Measurements from ENCODE around the gene DCTN2.
"Not testable (repeated sequence)": the region's sequence is repeated elsewhere in the genome, so short reads cannot be mapped to it uniquely, and the experiment has no call there.

Gene DCTN2

DNA sequence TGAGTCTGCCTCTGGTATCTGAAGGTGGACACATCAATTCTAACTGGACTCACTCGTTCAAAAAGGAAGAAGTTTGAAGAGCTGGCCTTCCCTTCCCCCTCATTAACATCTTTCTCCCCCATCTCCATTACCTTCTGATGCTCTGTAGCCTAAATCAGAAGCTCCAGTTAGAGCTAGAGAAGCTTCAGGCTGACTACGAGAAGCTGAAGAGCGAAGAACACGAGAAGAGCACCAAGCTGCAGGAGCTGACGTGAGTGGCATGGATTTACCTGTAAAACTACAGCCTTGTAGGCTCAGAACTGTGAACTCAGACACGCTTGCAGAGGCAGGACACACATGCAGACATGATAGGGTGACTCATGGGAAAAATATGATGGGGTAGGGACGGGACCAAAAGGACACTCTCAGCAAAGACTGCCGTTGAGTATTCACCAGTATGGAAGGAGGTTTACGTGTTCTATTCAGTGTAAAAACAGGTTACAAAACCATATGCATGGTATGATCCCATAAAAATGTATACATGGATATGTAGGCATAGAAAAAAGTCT lies 29.7 kb upstream of the DCTN2 start:
- no peak for DNase-seq

DNA sequence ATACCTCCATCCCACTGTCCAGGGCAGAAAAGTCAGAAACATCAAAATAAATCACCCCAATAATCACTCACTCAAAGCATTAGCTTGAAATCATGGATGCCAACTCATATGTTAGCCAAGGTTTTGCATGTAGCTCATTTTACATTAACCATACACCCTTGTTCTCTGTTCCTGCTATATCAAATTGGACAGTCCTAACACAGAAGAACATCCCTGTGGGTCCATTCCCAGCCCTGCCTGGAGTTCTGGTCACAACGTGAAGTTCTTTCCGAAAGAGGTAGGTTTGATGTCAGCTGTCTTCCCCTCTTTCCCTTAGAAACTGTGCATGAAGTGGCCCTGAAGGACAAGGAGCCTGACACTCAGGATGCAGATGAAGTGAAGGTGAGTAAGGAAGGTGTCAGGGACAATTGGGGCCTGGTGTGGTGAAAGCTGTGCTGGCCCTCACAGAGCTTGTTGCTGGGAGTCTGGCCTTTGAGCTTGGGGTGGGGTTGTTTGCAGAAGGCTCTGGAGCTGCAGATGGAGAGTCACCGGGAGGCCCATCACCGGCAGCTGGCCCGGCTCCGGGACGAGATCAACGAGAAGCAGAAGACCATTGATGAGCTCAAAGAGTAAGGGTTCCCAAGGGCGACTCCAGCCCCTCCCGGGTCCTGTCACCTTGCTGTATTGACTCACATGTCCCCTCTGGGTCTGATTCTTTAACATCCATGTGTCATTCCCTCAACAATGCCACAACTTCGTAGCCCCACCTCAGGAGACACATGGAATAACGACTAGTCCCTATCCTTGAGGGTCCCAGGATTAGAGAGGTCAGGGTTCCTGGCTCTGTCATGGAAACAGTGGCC lies 29.0 kb upstream of the DCTN2 start:
- DNase-seq: no peak

DNA sequence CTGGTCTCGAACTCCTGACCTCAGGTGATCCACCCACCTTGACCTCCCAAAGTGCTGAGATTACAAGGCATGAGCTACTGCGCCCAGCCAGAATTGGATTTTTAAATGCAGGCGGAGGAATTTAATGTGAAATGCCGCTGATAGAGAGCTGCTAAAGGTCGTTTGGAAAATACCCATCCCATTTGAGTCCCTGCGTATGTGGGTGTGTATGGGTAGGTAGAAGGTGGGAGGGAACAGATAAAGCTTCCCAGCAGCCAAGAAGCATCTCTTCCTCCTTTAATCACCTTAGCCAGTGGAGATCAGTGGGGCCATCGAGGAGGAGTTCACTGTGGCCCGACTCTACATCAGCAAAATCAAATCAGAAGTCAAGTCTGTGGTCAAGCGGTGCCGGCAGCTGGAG lies 27.8 kb upstream of the DCTN2 start:
- DNase-seq: no peak

DNA sequence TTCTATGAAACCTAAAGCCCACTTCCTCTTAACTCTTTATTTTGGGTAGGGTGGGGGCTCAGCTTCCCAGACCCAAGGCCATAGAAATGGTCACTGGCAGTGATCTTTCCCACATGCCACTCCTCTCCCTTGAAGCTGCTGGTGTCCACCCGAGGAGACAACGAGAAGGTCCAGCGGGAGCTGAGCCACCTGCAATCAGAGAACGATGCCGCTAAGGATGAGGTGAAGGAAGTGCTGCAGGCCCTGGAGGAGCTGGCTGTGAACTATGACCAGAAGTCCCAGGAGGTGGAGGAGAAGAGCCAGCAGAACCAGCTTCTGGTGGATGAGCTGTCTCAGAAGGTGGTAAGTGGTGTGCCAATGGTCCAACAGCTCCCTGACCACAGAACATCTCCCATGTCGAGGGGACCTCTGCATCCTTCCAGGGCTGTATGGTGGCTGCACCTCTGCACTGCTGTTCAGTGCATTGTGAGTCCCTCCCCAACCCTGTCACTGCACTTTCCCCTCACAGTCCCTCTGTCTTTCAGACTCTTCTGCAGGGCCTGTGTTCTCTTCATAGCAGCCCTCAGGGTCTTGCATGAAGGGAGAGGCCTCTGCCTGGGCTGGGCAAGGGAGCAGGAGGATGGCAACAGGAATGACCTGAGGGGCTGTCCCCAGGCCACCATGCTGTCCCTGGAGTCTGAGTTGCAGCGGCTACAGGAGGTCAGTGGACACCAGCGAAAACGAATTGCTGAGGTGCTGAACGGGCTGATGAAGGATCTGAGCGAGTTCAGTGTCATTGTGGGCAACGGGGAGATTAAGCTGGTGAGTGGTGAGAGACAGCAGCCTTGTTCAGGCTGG lies 25.2 kb upstream of the DCTN2 start:
- no peak for DNase-seq

DNA sequence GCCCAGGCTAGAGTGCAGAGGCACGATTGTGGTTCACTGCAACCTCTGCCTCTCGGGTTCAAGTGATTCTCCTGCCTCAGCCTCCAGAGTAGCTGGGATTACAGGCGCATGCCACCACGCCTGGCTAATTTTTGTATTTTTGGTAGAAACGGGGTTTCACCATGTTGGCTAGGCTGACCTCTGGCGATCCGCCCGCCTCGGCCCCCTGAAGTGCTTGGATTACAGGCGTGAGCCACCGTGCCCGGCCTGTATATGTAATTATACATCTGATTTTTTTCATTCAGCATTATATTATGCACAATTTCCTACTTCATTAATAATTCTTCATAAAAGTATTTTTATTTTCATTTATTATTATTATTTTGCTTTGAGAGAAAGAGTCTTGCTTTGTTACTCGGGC lies 23.4 kb upstream of the DCTN2 start:
- not testable (repeated sequence) for DNase-seq

DNA sequence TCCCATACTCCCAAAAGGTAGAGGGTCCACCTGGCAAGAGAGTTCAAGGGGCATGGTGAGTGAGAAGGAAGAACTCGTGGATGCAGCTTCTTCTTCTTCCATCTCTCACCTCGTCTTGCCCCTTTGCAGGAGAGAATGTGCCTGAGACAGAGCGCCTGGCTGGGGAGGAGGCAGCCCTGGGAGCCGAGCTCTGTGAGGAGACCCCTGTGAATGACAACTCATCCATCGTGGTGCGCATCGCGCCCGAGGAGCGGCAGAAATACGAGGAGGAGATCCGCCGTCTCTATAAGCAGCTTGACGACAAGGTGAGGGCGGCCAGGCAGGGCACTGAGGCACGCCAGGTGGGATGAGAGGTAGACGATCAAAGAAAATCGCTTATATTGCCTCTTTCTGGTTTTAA lies 22.9 kb upstream of the DCTN2 start:
- no peak for DNase-seq

DNA sequence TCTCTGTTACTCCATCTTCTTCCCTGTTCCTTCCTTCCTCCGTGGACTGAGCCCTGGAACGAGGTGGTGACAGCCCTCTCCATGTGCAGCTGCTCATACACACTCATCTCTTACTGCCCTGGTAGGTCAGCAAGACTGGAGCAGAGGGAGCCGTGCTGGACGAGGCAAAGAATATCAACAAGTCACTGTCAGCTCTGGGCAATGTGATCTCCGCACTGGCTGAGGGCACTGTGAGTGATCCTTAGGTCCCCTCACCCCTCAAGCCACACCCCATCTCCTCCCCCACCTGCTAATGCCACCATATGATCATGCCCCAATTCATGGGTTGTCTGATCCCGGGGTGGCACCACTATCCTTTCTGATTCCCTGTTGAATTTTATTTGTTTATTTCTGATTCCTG lies 21.8 kb upstream of the DCTN2 start:
- DNase-seq: no peak

DNA sequence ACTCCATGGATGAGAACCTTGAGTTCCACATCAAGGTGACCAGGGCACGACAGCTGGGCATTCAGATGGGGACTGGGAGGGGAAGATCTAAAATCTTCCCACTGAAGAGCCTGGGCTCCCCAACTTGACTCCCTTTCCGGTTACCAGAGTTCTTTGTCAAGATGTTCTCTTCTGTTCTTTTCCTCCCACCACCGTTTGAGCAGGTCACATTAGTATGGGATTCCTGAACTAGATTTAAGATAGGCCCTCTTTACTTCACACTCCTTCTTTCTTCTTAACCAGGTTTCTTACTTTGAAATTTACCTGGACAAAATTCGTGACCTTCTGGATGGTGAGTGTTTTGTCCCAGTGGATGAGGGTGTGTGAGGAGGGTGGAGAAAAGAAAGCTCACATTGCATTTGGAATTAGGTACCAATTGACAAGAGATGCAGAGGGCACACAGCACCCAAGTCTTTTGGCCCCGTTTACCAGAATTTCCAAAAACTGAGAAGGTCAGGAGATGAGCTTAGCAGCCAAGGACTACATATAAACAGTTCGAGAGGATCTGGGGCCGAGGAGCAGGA lies 17.3 kb upstream of the DCTN2 start:
- no peak for DNase-seq

DNA sequence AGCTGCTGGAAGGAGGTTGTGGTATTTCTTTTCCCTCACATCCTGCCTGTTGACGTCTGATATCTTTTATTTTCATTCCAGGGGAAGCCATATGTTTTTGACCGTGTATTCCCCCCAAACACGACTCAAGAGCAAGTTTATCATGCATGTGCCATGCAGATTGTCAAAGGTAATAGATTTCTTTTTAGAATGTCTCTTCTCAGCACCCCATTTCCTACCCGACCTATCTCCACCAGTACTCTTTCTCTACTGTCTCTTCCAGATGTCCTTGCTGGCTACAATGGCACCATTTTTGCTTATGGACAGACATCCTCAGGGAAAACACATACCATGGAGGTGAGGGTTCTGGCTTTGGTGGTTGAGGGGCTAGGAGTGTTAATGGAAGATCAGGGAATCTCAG lies 16.4 kb upstream of the DCTN2 start:
- no peak for DNase-seq

DNA sequence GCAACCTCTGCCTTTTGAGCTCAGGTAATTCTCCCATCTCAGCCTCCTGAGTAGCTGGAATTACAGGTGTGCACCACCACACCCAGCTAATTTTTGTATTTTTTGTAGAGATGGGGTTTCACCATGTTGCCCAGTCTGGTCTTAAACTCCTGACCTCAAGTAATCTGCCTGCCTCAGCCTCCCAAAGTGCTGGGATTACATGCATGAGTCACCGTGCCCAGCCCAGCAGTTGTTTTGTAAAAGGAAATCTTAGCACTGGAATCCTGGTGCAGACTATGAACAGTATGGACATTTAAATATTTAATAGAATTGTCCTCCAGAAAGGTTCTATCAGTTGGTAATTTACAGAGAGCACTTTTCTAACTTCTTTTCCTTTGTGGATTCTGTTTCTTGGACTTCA lies 14.1 kb upstream of the DCTN2 start:
- DNase-seq: not testable (repeated sequence)

DNA sequence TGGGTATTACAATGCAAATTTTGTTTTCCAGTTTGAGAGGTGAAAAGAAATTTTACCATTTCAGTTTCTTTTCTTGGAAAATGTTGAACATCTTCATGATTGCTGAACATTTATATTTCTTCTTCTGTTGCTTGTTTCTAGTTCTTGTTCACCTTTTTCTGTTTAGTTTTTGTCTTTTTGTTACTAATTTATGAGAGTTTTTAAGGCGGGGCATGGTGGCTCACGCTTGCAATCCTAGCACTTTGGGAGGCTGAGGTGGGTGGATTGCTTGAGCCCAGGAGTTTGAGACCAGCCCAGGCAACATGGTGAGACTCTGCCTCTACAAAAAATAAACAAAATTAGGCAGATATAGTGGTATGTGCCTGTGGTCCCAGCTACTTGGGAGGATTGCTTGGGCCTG lies 13.5 kb upstream of the DCTN2 start:
- no peak for DNase-seq

DNA sequence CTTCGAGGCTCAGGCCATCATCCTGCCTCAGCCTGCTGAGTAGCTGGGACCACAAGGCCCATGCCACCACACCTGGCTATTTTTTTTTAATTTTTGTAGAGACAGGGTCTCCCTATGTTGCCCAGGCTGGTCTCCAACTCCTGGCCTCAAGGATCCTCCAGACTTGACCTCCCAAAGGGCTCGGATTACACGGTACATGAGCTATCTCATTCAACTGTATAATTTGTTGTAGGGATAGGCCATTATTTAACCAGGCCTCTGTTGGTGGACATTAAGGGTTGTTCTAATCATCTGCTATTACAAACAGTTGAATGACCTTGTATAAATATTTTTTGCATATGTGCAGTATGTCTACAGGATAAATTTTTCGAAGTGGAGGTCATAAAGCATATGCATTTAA lies 11.9 kb upstream of the DCTN2 start:
- DNase-seq: no peak

DNA sequence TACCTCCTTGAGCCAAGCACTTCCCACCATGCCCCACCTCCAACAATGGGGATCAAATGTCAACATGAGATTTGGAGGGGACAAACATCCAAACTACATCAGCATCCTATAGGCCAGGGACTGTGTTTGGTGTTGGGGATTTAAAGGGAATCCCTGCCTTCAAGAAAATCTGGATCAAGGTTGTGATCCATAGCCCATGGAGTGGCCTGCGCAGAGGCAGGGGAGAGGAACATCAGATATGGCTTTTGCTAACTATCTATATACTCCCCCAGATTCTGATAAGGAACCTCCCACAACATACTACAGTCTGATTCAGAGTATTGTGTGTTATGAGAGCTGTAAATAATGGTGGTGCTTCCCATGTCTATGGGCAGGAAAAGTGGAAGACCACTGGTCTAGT lies 7.9 kb upstream of the DCTN2 start:
- no peak for DNase-seq

DNA sequence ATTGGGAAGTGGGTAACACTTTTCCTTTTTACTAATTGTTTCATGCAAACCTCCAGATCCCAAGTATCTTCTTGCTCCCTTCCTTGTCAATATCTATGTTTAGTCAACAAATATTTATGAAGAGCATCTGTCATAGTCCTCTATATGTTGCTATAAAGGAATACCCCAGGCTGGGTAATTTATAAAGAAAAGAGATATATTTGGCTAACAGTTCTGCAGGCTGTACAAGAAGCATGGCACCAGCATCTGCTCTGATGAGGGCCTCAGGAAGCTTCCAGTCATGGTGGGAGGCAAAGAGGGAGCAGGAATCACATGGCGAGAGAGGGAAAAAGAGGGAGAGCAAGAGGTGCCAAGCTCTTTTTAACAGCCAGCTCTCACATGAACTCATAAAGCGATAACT lies 7.5 kb upstream of the DCTN2 start:
- DNase-seq: no peak

DNA sequence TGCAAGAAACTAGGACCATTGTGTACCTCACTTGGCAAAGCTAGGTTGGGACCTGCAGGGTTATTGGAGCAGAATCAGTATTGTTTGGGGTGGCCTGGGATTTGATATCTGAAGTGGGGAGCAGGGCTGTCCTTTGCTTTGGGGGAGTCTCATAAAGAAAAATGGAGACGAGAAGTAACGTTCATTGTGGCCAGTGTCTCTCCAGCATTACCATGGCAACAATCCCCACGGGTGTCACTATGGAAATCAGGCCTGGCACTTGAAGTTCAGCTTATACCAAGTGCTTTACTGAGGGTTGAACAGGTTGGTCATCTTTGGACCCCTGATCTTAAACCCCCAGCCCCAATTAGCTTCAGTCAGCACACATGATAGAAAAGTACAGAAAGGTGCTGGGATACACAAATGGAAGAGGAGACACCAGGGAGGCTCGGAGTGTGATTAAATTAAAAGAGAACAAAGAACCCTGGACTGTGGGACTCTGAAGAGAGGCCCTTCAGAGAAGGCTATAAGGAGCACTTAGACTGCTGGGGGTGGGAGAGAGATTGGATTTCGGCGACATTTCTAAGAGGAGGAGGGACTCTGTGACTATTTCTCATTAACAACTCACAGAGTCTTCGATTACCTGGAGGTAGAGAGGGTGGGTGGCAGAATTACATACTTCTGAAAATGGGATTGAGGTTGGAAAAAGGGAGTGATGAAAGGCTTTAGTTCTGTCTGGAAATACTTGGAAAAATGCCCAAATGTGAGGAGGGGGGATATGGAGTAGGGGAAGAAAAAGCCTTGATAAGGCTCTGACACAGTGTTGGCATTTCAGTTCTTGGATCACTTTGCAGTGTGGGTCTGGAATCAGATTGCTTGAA lies 6.6 kb upstream of the DCTN2 start:
- no peak for DNase-seq

DNA sequence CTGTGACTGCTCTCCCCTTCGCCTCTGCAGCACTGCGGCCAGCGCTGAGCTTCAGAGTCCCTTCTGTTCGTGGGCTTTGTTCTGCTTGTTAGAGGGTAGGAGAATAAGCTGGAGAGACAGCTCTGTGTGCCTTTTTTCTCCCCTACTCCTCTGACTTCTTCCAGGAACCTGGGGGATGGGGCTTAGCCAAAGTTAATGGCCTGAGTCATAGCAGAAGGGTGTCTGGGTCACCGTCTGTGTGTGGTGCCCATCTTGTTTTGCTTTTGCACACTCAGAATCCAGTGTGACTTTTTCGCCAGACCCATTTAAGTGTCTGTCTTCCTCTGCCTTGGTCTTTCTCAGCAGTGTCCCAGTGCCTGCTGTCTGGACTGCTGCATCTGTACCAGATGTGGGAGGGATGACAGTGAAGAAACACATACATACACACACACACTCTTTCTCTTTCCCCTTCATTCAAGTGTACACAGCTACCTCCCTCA lies 5.9 kb upstream of the DCTN2 start:
- no peak for DNase-seq

DNA sequence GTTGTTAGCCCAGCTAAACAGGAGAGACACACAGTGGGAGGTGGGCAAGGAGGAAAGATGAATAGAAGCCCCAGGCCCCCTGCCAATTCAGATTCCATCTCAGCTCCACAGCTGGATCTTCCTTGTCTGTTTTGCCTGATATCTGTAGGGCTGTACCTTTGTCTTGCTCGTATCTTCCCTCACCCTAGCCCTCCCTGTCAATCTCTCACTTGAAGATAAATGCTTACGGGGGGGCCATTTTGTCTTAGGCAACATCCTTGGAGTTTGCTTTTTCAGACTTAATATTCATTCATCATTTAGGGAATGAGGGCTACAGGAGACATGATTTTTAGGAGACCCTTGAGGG lies 5.3 kb upstream of the DCTN2 start:
- DNase-seq: no peak

DNA sequence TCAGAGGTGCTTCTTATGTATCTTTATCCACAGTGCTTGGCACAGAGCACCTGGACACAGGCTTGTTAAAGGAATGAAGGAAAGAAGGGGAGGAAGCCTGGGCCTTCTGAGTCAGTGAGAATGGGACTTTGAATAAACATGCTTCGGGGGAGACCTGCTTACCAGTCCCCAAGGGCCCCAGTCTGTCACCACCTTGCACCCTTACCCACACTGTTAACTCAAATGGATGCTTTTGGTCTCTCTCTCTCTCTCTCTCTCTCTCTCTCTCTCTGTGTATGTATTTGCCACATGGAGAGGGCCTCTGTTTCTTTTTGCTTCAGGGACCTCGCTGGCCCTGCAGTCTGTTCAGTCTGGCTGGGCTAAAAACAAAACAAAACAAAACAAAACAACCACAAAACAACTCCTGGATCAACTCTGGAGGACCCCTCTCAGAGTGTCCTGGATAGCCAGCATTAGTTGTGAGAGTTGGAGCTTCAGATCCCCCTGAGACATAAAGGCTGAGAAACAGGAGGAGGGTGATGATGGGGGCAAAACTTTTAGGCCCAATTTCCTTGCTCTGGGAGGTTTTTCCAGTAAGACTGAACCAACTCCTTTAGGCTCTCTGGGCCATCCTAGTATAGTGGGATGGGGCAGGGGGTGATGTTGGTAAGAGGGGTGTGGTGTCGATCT lies 4.8 kb upstream of the DCTN2 start:
- DNase-seq: no peak

DNA sequence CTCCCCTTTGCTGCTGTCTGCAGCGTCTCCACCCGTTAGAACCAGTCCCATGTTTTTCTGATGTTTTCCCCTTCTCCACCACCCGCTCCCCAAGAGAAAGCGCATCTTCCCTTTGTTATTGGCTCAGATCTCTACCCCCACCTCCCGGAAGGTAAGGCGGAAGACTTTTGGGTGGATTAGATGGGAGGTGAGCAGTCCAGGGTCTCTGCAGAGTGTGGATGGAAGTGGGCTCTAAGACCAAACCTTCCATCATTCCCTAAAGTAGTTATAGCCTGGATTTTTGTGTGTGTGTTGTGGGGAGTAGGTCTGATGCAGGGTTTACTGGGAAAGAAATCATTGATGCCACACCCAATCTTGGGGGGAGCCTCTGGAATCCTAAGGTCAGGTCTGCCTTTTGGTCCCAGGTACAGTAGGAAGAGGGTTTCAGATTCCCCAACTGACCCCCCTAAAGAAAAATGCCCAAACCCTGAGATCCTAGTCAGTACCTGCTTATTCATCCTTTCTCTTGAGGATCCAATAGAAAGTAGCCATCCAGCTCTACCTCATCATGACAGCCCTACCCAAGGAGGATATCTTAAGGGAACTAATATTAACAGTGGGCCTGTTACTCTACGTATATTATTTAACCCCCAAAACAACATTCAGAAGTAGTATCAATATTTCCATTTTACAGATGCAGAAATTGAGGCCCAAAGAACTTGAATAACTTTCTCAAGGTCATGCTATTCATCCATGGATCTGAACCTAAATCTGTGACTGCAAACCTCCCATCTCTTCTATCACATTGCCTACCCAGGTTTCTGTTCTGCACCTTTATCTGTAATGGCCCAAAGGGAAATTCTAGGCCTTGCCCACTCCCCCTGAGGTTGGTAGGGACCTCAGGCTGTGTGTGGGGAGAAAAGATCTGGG lies 3.9 kb upstream of the DCTN2 start:
- no peak for DNase-seq

DNA sequence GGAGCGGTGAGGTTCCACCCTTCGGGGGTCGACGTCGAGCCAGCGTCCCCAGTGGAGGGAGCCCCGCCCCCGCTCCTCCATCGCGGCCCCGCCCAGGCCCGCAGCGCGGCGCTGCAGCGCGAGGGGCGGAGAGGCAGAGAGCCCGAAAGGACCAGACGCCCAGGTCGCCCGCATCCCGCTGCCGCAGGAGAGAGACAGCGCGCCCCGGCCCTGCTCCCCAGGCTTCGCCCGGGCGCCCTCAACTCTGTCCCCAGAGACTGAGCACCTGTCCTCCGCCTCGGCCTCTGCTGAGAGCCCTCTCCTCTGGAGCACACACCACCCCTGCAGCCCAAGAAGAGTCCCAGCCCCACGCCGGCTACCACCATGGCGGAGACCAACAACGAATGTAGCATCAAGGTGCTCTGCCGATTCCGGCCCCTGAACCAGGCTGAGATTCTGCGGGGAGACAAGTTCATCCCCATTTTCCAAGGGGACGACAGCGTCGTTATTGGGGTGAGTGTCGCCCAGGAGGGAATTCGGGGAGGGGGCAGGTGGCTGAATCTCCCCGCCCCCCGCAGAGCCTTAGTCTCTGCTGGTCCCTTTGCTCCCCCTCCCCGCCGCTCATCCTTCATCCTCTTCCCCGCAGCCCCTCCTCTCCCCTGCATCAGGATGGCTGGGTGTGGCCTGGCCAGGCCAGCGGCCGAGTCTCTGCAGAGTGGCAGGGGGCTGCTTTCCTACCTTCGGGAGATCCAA lies 3.1 kb upstream of the DCTN2 start, which contains the start of gene KIF5A:
Gene KIF5A, plus strand, starts transcription at position 136 of the 732 bp plus-strand sequence. Its CDS starts 228 bp downstream, at position 364.
- DNase-seq: no peak

Measured in GDM1 (cell line).